GM18858 (cell line): Measurements from ENCODE around the gene SPESP1.

Experiments used
- ATAC-seq: cut with Tn5 transposase; IDR thresholded peaks from one replicate; pipeline ENCODE4 v1.9.1; 2021; ENCODE audit not compliant: unreplicated experiment

SPESP1 gene

DNA sequence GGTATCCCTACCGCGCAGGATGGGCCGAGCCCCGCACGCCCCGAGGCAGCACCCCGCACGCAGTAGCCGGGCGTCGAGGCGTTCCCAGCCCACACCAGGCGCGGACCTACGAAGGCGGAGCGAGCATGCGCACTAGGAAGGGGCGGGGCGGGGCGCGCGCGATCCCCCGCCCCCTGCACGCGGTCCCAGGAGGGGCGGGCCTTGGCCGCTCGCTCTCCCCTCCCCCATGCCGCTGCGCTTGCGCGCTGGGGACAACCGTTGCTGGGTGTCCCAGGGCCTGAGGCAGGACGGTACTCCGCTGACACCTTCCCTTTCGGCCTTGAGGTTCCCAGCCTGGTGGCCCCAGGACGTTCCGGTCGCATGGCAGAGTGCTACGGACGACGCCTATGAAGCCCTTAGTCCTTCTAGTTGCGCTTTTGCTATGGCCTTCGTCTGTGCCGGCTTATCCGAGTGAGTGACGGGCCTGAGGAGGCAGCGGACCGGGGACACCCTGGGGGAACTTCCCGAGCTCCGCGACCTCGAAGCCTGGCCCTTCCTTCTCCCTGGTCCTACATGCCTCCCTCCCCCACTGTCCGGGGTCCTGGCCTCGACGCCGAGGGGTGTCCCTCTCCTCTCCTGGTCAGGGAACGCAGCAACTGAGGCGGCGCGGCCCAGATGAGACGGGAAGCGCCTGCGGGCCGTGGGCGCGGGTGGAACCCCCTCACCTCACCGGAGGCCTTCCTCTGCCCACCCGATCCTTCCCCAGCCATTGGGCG, at the start of gene SPESP1:
TSS of gene SPESP1 (plus strand) at position 258 of the 755 bp plus-strand sequence. CDS start at position 387, 129 bp downstream.
- ATAC-seq: no peak

DNA sequence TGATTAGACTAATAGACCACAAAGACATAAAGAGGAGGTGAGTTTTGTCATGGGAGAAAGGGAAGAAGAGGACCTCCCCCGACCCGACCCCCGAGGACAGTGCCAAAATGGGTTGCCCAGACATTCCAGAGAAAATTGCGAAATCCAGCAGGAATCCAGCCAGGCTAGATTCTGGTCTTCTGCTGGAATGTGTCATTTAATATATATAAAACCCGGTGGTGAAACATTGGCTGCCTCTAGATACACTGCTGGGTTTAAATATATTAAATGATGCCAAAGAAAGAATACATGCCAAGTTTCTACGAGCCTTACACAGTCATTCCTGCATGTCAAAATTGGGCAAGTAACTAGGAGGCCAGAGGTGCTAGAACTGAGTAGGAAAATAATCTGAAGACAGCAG, 45.3 kb upstream of the SPESP1 start:
- no peak for ATAC-seq

DNA sequence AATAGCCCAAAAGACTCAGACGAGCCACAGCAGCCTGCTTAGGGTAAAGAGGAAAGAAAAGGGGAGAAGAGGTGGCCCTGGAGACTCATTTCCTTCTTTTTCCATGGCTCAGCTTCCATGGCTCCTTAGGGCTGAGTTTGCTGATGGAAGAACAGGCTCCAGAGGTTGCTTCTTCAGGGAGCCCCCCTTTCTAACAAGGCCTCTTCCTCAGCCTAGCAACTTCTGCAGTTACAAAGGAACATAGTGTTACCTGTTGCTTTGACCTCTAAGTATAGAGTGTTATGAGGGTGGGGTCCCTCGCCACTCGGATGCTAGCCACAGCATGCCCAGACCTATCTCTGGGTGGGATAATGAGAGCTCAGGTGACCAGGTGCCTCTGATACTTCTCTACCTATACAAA, 43.2 kb upstream of the SPESP1 start:
- ATAC-seq: no peak

DNA sequence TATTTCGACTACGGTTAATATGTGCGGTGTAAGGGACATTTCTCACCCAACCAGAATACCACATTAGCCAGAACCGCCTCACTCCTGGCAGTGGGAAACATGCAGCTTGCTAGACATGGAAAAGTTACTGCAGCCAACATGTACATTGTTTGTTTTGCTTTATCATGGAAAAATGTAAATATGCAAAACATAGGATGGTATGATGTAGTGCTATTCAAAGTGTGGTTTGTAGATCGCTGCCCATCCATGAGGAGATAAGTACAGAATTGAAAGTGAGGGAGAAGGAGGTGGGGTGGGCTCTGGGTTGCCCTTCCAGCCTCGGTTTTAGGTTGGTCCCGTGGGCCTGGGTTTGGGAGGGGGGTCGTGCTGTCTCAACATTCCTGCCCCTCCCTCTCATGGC, 42.5 kb upstream of the SPESP1 start:
- no peak for ATAC-seq

DNA sequence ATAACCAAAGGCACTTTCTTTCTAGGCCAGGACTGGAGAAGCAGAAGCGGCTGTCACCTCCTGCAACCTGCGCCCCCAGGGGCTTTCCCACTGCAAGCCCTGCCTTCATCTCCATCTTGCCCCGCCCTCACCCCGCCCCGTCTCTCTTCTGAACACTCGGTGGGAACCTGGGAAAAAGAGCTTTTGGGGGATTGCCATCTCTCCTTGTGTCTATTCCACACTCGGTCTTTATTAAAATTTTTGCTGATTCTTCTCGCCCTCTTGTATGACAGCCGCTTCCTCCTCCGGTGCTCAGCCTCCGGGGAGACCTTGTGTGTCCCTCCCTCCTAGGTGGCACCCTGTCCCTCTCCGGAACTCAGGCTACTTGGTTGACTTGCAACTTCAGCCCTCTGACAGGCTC, 41.9 kb upstream of the SPESP1 start:
- ATAC-seq: no peak

DNA sequence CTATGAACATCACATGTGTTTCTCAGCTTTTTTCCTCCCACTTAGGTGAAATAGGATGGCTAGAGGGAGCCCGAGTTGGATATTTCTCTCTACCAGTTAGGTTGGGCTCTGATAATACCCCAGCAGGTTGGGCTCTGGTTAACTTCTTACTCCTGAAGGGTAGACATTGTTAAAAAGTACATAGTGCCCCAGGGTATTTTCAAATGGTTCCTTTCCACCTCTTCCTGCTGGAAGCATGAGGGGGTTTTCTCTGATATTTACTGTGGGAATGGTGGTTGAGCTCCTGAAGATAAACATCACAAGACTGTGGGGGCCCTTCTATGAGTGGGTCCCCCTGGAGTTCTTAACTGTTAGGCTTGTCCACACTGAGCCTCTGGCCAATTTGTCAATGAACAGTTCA, 36.1 kb upstream of the SPESP1 start:
- no peak for ATAC-seq

DNA sequence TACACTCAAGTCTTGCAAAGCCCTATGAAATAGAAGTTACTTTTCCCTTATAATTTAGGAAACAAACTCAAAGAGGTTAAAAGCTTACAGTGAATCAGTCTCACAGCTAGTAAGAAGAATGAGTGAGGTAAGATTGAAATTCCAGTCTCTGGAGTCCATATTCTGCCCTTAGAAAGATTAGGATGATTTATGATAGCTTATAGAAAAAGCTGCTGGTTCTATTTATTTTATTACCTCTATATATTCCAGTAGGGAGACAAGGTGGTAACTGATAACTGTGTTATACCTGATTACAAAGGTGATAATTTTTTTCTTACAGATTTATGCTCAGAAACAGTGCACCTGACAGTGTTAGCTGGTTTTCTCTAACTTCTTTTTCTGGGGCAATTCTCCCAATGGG, 34.1 kb upstream of the SPESP1 start:
- ATAC-seq: no peak

DNA sequence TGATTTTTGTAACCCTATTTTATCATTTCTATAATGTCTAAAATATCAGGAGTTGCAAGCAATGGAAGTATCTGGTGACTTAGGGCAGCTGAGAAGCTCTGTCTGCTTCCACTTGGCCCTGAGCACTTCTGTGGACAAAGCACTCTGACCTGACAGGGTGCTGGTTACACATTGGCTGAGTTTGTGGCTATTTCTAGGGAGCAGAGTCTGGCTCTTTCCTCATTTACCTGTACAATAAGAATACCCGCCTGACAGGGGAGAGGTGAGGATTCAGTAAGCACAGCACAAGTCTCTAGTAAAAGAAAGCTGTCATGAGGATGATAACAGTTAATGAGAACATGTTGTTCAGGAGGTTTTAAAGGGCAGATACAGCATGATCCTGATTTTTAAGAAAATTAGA, 33.3 kb upstream of the SPESP1 start:
- ATAC-seq: no peak

DNA sequence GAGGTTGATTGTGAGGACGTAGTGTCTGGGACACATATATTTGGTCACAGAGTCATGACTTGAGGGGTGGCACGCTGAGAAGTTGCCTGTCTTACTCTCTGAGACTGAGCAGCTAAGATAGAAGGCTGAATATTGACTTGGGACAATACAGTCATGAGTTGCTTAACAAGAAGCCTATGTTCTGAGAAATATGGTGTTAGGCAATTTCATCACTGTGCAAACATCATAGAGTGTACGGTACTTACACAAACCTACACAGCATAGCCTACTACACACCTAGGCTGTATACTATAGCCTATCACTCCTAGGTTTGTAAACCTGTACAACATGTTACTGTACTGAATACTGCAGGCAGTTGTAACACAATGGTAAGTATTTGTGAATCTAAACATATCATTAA, 30.3 kb upstream of the SPESP1 start:
- ATAC-seq: no peak

DNA sequence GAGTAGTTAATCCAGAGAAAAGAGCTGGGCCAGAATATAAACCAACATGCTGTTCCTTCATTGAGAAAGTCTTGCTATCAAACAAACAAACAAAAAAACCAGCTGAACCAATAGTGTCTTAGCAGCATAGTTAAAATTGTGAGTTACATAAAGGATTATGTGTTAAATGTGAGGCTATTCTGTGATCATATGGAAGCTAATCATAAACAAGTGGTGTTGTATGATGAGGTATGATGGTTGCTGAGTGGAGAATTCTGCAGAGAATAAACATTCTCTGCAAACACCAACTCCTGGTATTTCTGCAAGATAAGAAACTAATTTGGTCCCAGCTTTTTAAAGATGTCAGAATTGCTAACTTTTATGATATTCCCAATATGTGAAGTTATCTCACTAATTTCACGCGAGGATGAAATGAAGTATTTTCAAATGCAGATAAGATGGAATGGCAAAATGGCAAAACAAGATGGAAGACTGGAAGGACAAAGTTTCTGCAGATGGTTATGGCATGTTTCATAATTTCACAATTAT, 22.9 kb upstream of the SPESP1 start:
- no peak for ATAC-seq

DNA sequence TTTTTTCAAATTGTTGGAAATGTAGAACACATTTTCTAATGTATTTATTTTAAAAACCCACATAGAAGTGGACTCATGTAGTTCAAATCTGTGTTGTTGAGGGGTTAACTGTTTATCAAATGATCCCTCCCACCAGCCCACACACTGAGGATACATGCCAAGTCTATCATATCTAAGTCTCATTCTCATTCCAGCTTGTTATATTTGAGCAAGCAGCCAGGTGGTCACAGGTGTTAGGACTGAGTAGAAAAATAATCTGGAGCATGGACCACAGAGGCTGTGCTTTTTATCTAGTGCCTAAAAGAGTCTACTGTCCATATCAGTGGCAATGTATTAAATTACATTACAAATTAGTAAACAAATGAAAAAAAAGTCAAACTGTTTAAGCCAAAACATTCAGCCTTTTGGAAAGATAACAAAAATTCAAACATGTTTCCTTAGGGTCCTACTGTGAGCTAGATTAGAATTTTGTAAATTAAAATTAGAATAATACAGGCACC, 20.7 kb upstream of the SPESP1 start:
- ATAC-seq: no peak

DNA sequence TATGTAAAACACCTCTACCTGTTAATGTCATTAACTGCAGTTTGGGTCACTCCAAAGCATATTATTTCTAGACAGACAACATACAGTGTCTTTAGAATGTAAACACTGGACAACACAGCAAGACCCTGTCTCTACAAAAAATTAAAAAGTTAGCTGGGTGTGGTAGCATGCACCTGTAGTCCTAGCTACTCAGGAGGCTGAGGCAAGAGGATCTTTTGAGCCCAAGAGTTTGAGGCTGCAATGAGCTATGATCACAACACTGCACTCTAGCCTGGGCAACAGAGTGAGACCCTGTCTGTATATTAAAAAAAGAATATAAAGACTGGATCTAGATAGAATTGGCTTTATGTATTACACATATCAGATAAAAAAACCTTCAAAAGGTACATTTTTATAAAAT, 20.0 kb upstream of the SPESP1 start:
- no peak for ATAC-seq

DNA sequence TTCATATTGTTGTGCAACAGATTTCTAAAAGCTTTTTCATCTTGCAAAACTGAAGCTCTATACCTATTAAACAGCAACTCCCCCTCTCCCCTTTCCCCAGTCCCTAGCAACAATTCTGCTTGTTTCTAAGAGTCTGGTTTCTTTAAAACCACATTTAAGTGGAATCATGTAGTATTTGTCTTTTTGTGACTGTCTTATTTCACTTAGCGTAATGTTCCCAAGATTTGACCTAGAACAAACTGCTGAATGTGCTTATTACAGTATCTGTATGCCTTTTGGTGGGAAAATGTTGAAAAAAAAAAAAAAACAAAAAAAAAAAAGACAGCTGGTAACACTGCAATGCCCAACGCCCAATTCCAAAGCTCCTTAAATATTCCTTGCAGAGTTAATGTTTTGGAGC, 19.5 kb upstream of the SPESP1 start:
- no peak for ATAC-seq

DNA sequence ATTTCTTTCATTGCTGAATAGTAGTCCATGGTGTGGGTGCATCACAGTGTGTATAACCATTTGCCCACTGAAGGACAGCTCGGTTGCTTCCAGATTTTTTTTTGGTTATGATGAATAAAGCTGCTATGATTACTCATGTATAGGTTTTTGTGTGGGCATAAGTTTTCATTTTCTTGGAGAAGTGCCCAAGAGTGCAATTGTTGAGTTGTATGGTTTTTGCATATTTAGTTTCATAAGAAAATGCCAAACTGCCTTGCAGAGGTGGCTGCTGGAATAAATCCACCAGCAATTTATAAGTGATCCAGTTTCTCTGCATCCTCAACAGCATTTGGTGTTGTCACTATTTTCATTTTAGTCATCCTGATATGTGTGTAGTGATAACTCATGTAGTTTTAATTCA, 8.4 kb upstream of the SPESP1 start:
- ATAC-seq: no peak

DNA sequence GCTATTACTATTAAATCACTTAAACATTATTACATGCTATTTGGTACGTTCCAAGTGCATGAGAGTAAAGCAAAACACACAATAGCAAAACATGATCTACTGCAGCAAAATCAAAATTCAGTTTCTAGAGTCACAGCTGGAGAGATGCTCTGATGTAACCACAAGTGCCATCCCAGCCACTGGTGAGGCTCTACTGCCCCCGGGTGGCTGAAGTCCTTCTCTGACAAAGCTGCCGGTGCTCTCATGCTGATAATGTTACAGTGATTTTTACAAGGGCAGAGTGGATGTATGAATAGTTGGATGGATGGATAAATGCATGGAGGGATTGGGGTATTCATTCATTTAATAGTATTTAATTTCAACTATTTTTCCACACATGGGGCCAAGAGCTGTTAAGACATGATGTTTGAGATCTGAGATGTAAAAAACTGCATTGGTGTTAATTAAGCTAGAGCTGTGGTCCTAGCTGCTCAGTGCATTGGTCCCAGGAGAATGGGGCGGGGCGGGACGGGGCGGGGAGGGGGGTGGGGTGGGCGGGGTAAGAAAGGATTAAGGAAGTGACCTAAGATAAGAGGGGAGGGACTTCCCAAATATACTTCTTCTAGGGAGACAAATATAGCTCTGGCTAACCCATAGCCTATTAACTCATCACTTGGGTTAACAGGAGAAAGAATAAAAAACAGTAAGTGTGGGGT, 5.3 kb upstream of the SPESP1 start:
- no peak for ATAC-seq

DNA sequence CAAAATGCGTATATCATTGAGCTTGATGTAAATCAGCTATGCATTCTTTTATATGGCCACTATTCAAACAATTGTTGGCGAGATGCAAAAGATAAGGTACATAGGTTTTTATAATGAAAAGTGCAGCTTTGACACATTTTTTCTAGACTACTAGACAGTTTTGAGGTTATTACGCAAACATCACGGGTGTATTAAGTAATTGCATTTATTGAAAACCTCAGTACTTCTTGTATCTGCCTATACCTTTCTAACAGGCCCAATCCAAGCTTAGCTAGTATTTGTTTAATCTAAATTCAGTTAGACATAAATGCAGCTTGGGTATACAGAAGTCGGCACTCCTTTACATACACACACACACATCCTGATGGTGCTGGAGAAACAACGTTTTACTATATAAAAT, 2.7 kb downstream of the SPESP1 start:
- no peak for ATAC-seq

DNA sequence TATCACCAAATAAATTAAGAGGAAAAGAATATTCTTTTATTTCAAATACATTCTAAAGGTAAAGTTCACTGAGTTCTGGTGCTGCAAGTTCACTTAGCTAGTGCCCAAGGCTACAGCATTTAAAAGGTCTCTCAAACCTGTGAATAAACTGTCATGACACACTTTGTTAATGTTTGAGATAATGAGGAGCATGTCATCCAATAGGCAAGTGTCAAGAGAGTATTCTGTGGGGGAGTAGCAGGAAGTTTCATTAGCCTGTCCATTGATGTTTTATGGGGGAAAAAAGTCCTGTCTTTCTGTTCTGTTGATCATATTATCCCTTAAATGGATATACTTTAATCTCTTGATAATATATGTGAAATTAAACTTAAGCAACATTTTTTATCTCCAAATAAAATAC, 4.0 kb downstream of the SPESP1 start:
- ATAC-seq: no peak

DNA sequence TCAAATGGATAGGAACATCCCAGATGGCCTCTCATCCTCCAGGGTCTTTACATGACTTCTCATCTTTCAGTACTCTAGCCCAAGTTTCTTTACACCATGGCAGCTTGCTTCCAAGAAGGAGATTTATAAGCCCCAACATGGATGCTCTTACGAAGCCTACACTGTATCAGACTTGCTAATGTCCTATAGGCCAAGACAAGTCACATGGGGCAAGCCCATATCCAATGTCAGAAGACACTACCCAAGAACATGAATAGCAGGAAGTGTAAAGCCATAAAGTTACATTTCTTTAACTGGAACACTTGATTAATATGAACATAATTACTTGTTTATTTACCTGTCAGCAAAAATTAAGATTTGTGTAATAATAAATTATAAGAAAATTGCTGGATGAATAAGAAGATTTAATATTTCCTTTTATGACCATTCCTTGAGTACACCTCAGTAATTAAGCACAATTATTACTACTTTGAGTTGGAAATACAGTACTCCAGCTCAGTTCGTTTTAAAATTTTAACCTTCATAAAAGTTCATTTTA, 5.1 kb downstream of the SPESP1 start:
- ATAC-seq: no peak

DNA sequence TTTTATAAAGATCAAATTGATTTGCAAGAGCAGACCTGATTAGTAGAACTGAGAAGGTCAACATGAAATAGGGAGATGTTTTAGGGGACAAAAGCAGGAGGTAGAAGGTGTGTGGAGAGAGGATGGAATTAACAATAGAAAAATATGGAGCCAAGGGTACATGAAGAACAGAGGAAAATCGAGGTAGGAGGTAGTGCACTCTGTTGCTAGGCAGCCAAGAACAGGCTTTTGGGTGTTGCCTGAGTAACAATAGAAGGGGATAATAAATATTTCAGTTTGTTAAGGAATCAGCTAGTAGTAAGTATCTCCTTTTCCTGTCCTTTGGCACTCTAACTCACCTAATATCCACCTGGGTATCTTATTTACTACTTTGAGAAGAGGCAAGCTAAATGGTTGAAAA, 9.2 kb downstream of the SPESP1 start:
- ATAC-seq: no peak

DNA sequence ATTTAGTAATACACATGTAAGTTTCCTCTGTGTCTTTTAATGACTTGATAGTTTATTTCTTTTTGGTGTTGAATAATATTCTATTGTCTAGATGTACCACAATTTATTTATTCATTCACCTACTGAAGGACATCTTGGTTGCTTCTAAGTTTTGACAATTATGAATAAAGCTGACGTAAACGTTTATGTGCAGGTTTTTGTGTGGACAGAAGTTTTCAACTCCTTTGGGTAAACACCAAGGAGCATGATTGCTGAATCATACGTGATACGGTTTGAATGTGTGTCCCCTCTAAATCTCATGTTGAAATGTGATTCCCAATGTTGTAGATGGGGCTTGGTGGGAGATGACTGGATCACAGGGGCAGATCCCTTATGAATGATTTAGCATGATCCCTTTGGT, 21.5 kb downstream of the SPESP1 start:
- ATAC-seq: no peak

DNA sequence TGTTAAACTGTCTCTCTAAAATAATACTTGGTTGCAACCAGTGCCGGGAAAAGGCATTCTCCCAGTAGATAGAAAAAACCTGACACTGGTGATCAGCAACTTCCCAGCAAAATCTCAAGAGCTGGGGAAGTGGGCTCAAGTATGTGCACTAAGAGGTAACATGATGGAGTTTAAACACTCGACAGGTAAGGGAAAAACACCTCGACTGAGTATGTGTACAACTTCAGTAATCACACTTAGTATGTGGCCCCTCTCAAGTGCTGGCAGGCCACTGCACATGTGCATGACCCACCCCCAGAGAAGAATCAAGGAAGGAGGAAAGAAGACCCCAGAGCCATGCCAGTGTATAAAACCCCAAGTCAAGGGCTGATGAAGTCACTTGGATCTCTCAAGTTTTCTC, 27.4 kb downstream of the SPESP1 start:
- no peak for ATAC-seq

DNA sequence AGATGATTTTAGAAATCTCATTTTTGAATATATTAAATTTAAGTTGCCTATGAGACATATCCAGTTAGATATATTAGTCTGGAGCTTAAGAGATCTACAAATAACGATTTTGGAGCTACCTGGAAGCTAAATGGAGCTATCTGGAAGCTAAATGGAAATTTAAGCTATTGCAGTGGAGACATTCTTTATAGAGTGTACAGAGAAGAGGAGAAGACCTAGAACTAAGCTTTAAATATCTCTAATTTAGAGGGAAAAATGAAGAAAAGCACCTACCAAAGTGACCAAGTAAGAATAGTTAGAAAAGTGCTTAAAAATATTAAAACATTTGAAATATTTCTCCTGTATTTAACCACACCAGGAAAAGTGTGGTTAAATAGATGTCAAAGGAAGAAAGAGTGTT, 28.3 kb downstream of the SPESP1 start:
- no peak for ATAC-seq
